Ishikawa (cell line): ENCODE data around the gene PAM.

Experiments used
- CEBPB ChIP-seq: IDR thresholded peaks from 2 replicates; pipeline ENCODE4 v1.6.1; 2012
- CREB1 ChIP-seq: IDR thresholded peaks from 2 replicates; pipeline ENCODE4 v1.6.1; 2012; ENCODE audit warnings: low read depth
- EGR1 ChIP-seq: IDR thresholded peaks from 2 replicates; pipeline ENCODE4 v1.6.1; 2012
- EP300 ChIP-seq: IDR thresholded peaks from 2 replicates; pipeline ENCODE4 v1.6.1; 2012; ENCODE audit warnings: borderline replicate concordance
- FOXM1 ChIP-seq: IDR thresholded peaks from 2 replicates; pipeline ENCODE4 v1.6.1; 2012; ENCODE audit warnings: low read depth, borderline replicate concordance
- NFIC ChIP-seq: IDR thresholded peaks from 2 replicates; pipeline ENCODE4 v1.6.1; 2012
- RAD21 ChIP-seq: IDR thresholded peaks from 2 replicates; pipeline ENCODE4 v1.6.1; 2012; ENCODE audit warnings: low read depth
- TAF1 ChIP-seq: IDR thresholded peaks from 2 replicates; pipeline ENCODE4 v1.6.1; 2012; ENCODE audit warnings: low read depth, mild to moderate bottlenecking
- TCF12 ChIP-seq: IDR thresholded peaks from 2 replicates; pipeline ENCODE4 v1.6.1; 2012; ENCODE audit warnings: low read depth
- TEAD4 ChIP-seq: IDR thresholded peaks from 2 replicates; pipeline ENCODE4 v1.6.1; 2012
- YY1 ChIP-seq: IDR thresholded peaks from 2 replicates; pipeline ENCODE4 v1.6.1; 2012; ENCODE audit warnings: low read depth
- ZBTB7A ChIP-seq: IDR thresholded peaks from 2 replicates; pipeline ENCODE4 v1.6.1; 2012; ENCODE audit warnings: low read depth
- TF ChIP-seq, protein P1 (sequence below): IDR thresholded peaks from 2 replicates; pipeline ENCODE4 v1.6.1; 2012; ENCODE audit warnings: low read depth, mild to moderate bottlenecking
- TF ChIP-seq, protein P2 (sequence below): IDR thresholded peaks from 2 replicates; pipeline ENCODE4 v1.6.1; 2012
- TF ChIP-seq, protein P3 (sequence below): IDR thresholded peaks from 2 replicates; pipeline ENCODE4 v1.6.1; 2012

The PAM gene

DNA sequence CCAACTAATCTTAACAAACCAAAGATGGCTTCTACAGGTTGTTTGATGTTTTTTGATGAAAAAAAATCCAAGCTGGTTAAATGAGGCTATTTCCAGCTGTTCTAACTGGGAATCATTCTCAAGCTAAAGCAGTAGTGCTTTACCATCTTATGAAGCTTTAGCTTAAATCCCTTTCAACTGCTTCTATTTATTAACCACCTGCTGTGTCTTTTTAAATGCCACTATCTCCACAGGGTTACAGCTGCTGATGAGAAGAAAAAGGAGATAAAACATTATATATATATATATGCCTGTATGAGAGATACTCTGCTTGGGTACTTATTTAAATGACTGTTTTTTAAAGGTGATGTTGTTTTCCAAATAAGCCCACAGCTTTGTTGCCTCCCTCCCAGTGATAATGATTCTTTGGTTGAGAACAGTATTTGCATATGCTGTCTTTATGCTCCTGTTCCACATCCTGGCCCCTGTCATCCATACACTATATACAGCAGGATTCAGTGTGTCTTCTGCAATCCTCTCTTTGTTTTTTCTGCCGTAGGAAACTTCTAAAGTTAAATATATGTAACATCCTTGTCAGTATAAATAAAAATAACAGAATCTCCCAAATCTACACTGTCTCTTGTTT is 164.0 kb downstream of the PAM start:
- TF ChIP-seq TEAD4 (no peak), TCF12 (no peak), FOXM1 (no peak), YY1 (no peak)

DNA sequence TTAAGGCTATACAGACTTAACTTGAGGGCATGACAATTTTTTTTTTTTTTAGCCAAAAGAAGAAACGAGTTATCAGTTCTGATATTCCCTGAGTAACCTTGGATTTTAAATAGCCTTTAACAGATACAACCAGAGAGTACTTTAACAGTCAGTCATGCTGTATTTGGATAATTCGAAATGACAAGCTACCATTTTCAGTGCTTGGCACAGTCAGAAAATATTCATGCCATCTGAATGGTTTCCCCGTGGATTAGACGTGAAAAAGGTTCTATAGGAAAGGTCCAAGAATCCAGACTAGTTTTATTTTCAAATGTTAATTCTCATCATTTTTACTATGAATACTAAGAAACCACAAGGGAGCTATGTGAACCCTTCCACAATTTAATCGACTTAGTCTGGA is 165.7 kb downstream of the PAM start:
- no peak for TF ChIP-seq CREB1
- no peak for TF ChIP-seq YY1
- TF ChIP-seq, protein P1, sequence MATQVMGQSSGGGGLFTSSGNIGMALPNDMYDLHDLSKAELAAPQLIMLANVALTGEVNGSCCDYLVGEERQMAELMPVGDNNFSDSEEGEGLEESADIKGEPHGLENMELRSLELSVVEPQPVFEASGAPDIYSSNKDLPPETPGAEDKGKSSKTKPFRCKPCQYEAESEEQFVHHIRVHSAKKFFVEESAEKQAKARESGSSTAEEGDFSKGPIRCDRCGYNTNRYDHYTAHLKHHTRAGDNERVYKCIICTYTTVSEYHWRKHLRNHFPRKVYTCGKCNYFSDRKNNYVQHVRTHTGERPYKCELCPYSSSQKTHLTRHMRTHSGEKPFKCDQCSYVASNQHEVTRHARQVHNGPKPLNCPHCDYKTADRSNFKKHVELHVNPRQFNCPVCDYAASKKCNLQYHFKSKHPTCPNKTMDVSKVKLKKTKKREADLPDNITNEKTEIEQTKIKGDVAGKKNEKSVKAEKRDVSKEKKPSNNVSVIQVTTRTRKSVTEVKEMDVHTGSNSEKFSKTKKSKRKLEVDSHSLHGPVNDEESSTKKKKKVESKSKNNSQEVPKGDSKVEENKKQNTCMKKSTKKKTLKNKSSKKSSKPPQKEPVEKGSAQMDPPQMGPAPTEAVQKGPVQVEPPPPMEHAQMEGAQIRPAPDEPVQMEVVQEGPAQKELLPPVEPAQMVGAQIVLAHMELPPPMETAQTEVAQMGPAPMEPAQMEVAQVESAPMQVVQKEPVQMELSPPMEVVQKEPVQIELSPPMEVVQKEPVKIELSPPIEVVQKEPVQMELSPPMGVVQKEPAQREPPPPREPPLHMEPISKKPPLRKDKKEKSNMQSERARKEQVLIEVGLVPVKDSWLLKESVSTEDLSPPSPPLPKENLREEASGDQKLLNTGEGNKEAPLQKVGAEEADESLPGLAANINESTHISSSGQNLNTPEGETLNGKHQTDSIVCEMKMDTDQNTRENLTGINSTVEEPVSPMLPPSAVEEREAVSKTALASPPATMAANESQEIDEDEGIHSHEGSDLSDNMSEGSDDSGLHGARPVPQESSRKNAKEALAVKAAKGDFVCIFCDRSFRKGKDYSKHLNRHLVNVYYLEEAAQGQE: no peak
- no peak for TF ChIP-seq TCF12
- TF ChIP-seq, protein P2, sequence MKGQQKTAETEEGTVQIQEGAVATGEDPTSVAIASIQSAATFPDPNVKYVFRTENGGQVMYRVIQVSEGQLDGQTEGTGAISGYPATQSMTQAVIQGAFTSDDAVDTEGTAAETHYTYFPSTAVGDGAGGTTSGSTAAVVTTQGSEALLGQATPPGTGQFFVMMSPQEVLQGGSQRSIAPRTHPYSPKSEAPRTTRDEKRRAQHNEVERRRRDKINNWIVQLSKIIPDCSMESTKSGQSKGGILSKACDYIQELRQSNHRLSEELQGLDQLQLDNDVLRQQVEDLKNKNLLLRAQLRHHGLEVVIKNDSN: no peak
- no peak for TF ChIP-seq EGR1
- no peak for TF ChIP-seq CEBPB
- TF ChIP-seq EP300: no peak
- TF ChIP-seq, protein P3, sequence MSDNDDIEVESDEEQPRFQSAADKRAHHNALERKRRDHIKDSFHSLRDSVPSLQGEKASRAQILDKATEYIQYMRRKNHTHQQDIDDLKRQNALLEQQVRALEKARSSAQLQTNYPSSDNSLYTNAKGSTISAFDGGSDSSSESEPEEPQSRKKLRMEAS: no peak
- no peak for TF ChIP-seq TAF1

DNA sequence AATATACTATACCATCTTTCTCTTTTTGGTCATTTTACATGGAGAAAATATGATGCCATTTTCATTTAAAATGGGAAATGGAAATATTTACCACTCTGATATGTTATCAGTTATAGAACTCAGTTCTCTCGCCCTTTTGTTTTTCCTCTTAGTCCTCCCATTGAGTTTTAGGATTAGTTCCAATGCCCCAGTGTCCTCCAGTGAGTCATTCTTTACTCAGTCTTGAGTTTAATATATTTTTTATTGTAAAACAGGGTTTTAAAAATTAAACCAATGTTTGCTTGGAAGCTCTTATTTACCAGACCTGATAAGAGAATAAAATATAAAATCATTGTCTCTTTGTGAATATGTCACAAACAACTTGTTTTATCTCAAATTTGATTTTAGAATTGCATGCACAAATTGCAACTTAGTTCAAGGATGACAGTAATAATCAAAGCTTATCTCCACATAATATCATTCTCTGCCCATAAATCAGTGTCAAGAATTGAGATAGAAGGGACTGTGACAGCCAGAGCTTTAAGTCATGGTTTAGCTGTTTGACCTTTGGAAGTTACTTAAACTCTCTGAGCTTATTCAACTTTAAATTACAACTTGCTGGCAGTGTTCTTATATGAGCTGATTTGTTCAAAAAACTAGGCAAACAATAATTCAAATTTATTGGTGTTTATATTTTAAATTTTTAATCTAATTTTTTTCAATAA is 166.4 kb downstream of the PAM start:
- TF ChIP-seq TAF1: no peak

DNA sequence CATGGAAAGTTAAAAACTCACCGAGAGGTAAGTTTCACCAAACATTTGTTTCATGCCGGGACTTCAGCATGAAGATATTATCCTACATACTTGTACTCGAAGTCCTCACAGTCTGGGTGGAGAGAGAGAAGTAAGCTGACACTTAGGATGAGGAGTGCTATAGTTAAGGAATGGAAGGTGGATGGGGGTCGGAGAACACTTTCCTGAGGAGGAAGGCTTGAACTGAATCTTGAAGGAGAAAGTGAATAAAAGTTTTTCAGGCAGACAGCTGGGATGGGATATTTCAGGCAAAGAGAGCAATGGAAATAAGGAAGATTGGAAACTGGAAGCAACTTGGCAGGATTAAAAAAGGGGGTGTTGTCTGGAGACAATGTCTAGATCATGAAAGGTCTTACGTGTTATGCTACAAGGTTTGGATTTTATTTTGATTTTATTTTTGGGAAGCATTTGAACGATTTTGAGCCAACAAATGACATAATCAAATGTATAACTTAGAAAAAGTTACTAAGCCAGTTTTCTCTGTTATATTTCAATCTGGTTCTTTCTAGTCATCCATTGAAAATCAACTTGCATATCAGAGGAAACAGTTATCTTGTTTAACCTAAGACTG is 167.1 kb downstream of the PAM start:
- no peak for TF ChIP-seq FOXM1
- no peak for TF ChIP-seq NFIC
- TF ChIP-seq YY1: no peak
- no peak for TF ChIP-seq CEBPB
- no peak for TF ChIP-seq EP300
- no peak for TF ChIP-seq EGR1
- TF ChIP-seq TEAD4: no peak
- no peak for TF ChIP-seq RAD21
- no peak for TF ChIP-seq TAF1
- TF ChIP-seq, protein P3: no peak
- no peak for TF ChIP-seq TCF12

DNA sequence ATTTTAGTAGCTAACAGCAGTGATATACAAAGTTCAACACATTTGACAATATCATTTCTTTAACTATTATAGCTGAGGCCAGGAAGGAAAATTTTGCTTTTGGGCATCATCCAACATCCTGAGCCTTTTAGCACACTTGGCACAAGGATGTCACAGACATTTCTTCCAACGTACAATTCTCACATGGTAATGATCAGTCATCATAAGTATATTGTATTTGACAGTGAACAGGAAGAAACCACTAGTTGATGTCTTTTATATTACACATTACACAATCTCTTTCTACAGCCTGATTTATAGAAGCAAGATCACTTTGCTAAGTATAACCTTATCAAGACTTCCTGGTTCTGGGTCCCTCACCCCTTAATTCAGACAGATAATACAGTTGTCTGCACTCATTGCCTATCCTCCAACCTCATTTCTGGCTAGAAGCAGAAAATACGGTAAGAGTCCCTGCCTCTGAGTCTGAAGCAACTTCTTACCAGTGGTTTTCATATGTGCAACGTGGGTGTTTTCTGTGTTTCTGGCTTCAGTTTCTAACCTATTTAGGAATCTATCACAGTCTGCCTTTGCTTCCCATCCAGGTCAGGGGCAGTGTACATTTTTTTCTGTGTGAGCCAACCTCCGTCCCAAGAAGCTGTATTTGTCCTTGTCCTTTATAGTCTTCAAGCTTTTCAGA is 167.8 kb downstream of the PAM start:
- TF ChIP-seq, protein P1: no peak
- no peak for TF ChIP-seq RAD21
- TF ChIP-seq EGR1: no peak
- no peak for TF ChIP-seq TCF12
- no peak for TF ChIP-seq CEBPB
- TF ChIP-seq FOXM1: no peak
- no peak for TF ChIP-seq ZBTB7A
- TF ChIP-seq, protein P2: no peak
- no peak for TF ChIP-seq EP300
- TF ChIP-seq YY1: no peak
- no peak for TF ChIP-seq TEAD4
- no peak for TF ChIP-seq NFIC
- TF ChIP-seq CREB1: no peak
- TF ChIP-seq, protein P3: no peak
